ENCODE results near the gene TSSK3.
"Not testable (repeated sequence)": the region's sequence is repeated elsewhere in the genome, so short reads cannot be mapped to it uniquely, and the experiment has no call there.

Gene TSSK3

DNA sequence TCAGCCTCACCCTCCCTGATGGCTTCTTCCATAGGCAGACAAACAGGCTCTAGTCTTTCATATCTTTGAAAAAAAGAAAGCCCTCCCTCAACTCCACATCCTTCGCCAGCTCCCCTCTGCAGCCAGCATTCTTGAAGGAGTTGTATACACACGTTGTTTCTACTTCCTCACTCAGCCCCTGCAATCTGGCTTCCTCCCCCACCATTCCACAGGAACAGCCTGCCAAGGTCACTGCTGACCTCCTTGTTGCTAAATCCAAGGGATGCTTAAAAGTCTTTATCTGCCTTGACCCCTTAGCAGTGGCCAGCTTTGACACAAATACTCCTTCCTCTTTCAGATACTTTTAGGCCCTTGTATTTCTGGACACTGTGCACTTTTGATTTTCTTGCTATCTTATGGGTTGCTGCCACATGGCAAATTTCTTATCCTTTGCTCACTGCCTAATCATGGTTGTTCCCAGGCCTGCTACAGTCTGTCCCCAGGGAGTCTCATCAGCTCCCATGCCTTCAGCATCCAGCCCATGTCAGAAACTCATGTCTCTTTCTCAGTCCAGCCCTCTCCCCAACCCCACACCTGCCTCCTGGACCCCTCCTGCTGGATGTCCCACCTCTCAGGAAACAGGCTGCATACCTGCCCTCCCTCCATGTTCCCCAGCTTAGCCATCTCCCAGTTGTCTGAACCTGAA lies 8.3 kb upstream of the TSSK3 start:
- TF ChIP-seq, protein P1, sequence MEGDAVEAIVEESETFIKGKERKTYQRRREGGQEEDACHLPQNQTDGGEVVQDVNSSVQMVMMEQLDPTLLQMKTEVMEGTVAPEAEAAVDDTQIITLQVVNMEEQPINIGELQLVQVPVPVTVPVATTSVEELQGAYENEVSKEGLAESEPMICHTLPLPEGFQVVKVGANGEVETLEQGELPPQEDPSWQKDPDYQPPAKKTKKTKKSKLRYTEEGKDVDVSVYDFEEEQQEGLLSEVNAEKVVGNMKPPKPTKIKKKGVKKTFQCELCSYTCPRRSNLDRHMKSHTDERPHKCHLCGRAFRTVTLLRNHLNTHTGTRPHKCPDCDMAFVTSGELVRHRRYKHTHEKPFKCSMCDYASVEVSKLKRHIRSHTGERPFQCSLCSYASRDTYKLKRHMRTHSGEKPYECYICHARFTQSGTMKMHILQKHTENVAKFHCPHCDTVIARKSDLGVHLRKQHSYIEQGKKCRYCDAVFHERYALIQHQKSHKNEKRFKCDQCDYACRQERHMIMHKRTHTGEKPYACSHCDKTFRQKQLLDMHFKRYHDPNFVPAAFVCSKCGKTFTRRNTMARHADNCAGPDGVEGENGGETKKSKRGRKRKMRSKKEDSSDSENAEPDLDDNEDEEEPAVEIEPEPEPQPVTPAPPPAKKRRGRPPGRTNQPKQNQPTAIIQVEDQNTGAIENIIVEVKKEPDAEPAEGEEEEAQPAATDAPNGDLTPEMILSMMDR (IDR thresholded peaks at IDR 0.05; ENCODE audit: low read depth, low read length, missing control alignments) = no peak
- no peak for DNase-seq (ENCODE audit: low read depth)
- no peak overlapping the region for H3K4me3 ChIP-seq (ENCODE audit: low read depth, low read length)

DNA sequence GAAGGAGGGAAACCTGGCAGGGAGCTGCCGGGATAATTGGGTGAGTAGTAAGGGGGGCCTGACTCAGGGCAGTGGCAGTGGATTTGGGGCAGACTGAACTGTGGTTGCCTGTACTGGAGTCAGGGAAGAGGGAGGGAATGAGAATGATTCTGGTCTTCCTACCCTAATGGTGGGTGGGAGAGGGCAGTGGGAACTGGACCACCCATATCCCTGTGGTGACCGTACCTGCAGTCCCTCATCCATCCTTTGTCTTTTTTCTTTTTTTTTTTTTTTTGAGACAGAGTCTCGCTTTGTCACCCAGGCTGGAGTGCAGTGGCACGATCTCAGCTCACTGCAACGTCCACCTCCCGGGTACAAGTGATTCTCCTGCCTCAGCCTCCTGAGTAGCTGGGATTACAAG lies 6.6 kb upstream of the TSSK3 start:
- not testable (repeated sequence) for DNase-seq (ENCODE audit: low read depth); H3K4me3 ChIP-seq (ENCODE audit: low read depth, low read length)

DNA sequence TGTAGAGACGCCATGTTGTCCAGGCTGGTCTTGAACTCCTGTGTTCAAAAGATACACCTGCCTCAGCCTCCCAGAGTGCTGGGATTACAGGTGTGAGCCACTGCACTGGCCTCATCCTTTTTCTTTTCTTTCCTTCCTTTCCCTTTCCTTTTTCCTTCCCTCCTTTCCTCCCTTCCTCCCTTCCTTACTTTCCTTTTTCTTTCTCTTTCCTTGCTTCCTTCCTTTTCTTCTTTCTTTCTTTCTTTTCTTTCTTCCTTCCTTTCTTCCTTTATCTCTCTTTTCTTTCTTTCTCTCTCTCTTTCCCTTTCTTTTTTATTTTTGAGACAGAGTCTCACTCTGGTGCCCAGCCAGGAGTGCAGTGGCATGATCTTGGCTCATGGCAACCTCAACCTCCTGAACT lies 5.9 kb upstream of the TSSK3 start:
- H3K4me3 ChIP-seq (ENCODE audit: low read depth, low read length) = no peak overlapping the region
- TF ChIP-seq, protein P1 (IDR thresholded peaks at IDR 0.05; ENCODE audit: low read depth, low read length, missing control alignments) = no peak
- DNase-seq (ENCODE audit: low read depth) = no peak

DNA sequence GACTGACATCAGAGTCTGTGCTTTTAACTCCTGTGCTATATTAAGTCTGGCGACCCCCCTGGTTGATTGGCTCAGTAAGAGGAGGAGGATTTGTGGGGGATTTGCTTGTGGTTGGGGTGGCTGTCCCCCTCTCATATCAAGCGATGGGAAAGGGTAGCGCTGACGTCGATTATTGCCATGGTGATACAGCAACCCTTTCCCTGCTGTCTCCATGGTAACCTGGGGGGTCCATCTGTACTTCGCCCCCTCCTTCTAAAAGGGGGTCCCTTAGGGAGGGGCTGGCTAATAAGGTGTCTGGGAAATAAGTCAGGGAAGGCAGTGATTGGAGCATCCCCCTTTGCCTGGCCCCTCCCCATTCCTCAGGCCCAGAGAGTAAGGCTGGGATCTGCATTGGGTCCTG lies 4.7 kb upstream of the TSSK3 start:
- DNase-seq (ENCODE audit: low read depth) = no peak
- H3K4me3 ChIP-seq (ENCODE audit: low read depth, low read length) = no peak overlapping the region
- TF ChIP-seq, protein P1 (IDR thresholded peaks at IDR 0.05; ENCODE audit: low read depth, low read length, missing control alignments) = no peak

DNA sequence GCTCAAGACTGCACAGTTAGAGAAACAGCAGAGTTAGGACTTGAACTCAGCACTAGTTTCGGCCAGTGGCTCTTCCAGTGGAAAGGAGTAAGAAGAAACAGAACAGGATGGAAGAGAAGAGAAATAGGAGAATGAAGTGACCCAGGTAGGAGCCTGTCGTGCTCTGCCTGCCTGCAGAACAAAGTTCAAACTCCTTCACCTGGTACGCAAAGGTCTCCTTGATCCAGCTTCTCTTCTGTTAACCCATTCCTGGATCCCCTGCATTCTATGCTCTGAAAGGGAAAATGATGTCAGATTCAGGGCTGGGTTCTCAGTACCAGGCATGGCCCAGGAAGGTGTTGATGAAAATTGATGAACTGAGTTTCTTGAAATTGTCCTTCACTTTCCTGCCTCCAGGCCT lies 3.9 kb upstream of the TSSK3 start:
- no peak overlapping the region for H3K4me3 ChIP-seq (ENCODE audit: low read depth, low read length)
- no peak for DNase-seq (ENCODE audit: low read depth)
- TF ChIP-seq, protein P1 (IDR thresholded peaks at IDR 0.05; ENCODE audit: low read depth, low read length, missing control alignments) = no peak

DNA sequence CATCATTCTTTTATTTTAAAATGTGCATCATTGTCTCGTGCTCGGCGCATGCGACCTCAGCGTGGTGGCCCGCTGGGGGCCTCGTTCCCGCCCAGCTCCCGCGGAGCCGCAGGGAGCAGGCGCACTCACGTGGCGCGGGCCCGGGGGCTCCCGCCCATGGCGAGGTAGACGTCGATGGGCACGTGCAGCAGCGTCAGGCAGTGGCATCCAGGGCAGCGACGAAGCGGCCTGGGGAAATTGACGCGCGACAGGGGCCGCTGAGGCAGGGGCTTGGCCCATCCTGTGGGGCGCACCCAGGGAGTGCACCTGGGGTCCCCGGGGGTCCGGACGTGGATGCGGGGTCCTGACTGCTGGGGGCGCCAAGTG lies 1.0 kb upstream of the TSSK3 start:
- TF ChIP-seq, protein P1 (IDR thresholded peaks at IDR 0.05; ENCODE audit: low read depth, low read length, missing control alignments) = no peak
- no peak overlapping the region for H3K4me3 ChIP-seq (ENCODE audit: low read depth, low read length)
- DNase-seq (ENCODE audit: low read depth) = no peak

DNA sequence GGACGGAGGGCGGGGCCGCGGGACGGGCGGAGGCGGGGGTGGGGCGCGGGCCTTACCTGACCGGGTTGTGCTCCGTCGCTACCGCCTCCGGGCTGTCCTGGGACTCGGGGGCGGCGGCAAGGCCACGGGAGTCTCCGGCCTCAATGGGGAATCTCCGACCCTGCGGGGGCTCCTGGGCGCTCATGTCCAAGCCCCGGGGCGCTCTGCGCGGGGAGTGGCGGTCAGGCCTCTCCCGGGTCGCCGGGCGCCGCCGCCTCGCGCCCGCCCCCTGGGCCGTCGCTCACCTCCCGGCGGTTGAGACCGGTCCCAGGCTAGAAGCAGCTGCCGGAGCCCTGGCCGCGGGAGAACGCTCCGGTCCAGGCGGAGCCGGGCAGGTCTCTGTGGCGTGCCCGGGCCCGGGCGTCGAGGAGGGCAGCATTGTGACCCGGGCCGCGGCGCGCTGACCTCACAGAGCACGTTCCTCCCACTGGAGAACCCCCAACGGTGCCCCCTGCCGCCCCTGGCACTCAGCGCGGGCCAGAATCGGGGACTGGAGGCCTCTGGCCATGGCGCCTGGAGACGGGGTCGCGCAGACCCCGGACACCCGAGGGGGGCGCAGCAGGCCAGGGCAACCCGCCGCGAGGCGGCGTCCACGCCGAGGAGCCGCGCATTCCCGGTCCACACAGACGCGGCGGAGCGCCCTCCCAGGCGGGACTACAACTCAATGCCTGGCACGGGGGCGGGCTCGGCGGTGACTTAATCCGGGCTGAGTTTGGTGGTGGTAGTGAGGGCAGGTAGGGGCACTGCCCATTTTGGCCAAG lies 465 bp upstream of the TSSK3 start:
- H3K4me3 ChIP-seq (ENCODE audit: low read depth, low read length) = no peak overlapping the region
- TF ChIP-seq, protein P1 (IDR thresholded peaks at IDR 0.05; ENCODE audit: low read depth, low read length, missing control alignments) = no peak
- no peak for DNase-seq (ENCODE audit: low read depth)

Data from GM12864 (cell line).